ENCODE results near the gene SRSF9.
"Not testable (repeated sequence)": the region's sequence is repeated elsewhere in the genome, so short reads cannot be mapped to it uniquely, and the experiment has no call there.

GRCh38 chr12:120446844-120447178 is 22.7 kb downstream of the SRSF9 start:
- not testable (repeated sequence) for TF ChIP-seq CTCF, POLR2A (IDR thresholded peaks at IDR 0.05)

Measured in lower leg skin (tissue), 3 donors.